PFSK-1 (cell line): ENCODE results near the gene ADGRG7.

Experiments
- FOXP2 ChIP-seq: optimal IDR thresholded peaks from 2 replicates; pipeline ENCODE3; 2011; ENCODE audit warnings: borderline replicate concordance, control low read depth, inconsistent platforms; ENCODE audit not compliant: insufficient read depth; ENCODE audit errors: extremely low read length, extremely low read depth
- POLR2AphosphoS5 ChIP-seq: IDR thresholded peaks from 2 replicates; pipeline ENCODE4 v1.6.1; 2012; ENCODE audit warnings: low read depth, mild to moderate bottlenecking, control low read depth, low read length, moderate library complexity
- REST ChIP-seq, 2 experiments: IDR thresholded peaks; 2 replicates each; pipeline versions ENCODE4 v1.6.1 to v1.8.0; 2011 to 2012; ENCODE audit warnings: low read depth in 2 of 2, low read length in 2 of 2, control low read depth in 1 of 2, inconsistent platforms in 1 of 2, mild to moderate bottlenecking in 1 of 2, moderate library complexity in 1 of 2; ENCODE audit not compliant: insufficient read depth in 1 of 2
- SIN3A ChIP-seq: IDR thresholded peaks from 2 replicates; pipeline ENCODE4 v1.6.1; 2012; ENCODE audit warnings: mild to moderate bottlenecking, low read length, moderate library complexity, borderline replicate concordance; ENCODE audit not compliant: insufficient read depth
- TAF1 ChIP-seq: IDR thresholded peaks from 2 replicates; pipeline ENCODE4 v1.6.1; 2012; ENCODE audit warnings: low read length, control low read depth, borderline replicate concordance; ENCODE audit not compliant: insufficient read depth

- TF ChIP-seq FOXP2: no peak
- no peak for TF ChIP-seq POLR2AphosphoS5
- no peak for TF ChIP-seq TAF1
- no peak for TF ChIP-seq REST (IDR thresholded peaks at IDR 0.05; ENCODE audit: insufficient read depth in 1 of 2, low read depth in 2 of 2, low read length in 2 of 2)
- no peak for TF ChIP-seq SIN3A
Observed at GRCh38 chr3:100600181-100601042, 9.0 kb upstream of the ADGRG7 start.
